HG03039 (cell line): ENCODE measurements around the gene KDELR3.

Experiments
- ATAC-seq: cut with Tn5 transposase; IDR thresholded peaks from one replicate; pipeline ENCODE4 v1.9.1; 2021; ENCODE audit warnings: mild to moderate bottlenecking, moderate library complexity; ENCODE audit not compliant: unreplicated experiment

Gene KDELR3

DNA sequence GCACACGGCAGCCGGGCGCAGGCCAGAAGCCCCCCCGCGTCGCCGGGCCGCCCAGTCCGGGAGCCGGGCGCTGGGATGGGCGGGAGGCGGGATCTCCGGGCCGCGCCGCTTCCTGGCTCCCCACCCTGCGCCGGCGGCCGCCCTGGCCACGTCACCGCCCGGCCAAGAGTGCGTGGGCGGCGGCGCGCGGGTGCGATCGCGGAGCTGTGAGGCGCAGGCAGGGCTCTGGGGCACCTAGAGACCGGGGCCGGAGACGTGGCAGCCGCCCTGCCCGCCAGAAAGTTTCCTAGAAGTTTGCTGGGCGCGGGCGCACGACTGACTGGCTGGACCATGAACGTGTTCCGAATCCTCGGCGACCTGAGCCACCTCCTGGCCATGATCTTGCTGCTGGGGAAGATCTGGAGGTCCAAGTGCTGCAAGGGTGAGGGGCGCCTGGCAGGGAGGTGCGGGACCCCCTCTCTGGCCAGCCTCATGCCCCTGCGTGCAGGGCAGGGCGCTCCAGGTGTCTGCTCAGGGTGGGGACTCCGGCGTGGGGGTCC is at the start of gene KDELR3:
Gene KDELR3, plus strand, starts transcription at position 193 of the 539 bp plus-strand sequence. Its CDS starts 138 bp downstream, at position 331.
- ATAC-seq = no peak

DNA sequence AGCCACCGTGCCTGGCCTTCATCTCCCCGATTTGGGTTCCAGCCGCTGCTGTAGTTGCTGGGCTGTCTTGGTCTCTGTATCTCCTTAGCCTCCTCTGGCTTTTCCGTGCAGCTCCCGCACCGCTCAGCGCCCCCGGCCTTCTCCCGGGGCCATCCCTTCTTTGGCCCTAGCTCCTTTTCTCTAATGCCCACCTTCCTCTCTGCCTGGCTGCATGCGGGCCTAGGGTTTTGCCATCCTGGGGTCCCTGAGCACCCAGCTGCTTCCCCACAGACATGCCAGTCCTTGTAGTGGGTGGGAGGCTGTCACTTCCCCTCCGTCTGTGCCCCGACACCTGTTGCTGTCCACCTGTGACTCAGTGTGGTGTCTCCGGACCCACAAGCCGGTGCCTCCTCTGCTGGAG is 49.3 kb upstream of the KDELR3 start:
- ATAC-seq = no peak

DNA sequence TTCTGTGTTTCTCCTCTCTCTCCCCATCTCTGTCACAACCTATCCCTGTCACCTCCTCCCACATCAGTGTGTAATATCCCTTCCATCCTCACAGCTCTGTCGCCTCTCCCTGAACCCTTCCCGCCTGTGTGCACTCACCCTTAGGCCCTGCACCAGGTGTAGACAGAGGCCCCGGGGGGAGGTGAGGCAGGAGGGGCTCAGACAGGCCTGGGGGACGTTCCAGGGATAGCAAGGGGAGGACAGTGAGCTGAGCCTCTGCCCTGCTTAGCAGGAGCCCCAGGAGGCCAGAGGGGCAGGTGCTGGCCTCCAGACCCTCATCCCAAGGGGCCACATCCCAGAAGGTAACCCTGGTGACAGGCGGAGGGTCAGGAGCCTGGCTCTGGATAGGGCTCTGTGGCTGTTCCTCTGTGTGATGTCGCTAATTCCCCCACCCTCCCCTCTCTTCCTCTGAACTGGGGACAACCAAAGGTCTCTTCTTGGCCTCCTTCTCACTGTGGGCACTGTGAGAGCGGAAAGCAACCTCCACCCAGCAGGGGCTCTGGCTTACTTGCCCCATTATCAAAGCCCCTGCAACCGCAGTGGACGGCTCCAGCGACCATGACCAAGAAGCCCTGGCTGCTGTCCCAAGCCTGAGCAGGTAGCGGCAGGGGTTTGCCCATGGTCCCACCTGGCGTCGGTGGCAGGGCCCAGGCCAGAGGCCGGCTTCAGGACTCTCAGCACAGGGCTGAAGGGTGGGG is 48.6 kb upstream of the KDELR3 start:
- ATAC-seq = no peak

DNA sequence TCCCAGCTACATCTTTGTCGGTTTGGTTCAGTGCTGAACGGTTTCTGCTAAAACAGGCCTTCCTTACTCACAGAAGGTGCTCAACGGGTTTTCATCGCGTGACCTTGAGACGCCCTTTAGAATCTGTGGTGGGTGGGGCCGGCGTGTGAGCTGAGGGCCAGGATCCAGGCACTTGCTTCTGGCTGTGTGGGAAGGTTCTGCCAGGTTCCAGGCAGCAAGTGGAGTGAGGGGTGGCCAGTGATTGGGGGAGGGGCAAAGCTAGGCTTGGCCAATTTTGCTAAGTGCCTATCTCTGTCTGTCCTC is 48.1 kb upstream of the KDELR3 start:
- ATAC-seq = no peak

DNA sequence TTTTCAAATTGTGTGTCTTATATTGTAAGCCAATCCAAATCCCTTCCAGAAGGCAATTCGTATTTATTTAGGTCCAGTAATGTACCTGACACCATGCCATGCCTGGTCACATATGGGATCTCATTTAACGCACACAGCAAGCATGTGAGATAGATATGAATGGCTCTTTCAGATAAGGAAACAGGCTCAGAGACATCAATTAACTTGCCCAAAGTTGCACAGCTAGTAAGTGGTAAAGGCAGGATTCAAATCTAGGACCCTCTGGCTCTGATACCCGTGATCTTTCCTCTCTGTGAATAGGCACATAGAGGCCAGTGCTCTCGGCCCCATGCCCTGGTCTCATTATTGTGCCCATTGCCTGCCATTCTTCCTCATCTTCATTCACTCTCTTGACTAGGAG is 47.2 kb upstream of the KDELR3 start:
- ATAC-seq = no peak

DNA sequence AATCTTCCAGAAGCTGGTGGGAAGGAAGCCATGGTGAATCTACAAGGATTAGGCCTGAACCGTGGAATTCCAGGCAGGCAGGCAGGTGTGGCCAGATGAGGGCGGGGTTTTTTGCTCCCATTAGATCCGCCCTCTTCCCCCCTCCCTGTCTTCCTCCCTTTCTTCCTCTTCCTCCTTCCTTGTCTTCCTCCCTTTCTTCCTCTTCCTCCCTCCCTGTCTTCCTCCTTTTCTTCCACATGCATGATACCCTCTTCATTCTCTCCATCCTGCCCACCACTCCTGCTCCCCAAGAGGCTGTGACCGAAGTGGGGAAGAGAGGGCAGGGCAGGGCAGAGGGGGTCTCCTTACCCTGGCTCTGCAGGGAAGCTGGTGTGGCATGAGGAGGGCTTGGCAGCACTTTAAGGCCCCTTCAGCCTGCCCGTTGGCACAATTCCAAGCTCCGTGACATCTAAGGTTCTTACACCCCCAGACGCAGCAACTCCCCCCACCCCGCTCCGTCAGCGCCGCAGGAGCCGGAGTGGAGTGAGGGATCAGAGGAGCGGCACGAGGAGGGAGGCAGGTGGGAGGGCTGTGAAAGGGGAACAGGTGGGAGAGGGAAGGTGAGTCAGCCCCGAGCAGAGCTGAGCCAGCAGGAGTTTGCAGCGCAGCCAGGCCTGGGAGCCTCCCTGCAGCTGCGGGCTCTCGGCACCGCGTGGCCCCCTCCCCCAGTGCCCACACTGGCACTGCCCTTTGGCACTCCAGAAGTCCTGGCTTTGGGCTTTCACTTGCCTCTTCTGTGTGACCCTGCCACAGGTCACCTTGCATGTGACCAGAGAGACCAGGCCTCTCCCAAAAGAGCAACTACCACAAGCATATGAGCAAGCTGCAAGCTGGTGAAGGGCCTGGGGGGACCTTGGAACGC is 45.0 kb upstream of the KDELR3 start:
- ATAC-seq = no peak

DNA sequence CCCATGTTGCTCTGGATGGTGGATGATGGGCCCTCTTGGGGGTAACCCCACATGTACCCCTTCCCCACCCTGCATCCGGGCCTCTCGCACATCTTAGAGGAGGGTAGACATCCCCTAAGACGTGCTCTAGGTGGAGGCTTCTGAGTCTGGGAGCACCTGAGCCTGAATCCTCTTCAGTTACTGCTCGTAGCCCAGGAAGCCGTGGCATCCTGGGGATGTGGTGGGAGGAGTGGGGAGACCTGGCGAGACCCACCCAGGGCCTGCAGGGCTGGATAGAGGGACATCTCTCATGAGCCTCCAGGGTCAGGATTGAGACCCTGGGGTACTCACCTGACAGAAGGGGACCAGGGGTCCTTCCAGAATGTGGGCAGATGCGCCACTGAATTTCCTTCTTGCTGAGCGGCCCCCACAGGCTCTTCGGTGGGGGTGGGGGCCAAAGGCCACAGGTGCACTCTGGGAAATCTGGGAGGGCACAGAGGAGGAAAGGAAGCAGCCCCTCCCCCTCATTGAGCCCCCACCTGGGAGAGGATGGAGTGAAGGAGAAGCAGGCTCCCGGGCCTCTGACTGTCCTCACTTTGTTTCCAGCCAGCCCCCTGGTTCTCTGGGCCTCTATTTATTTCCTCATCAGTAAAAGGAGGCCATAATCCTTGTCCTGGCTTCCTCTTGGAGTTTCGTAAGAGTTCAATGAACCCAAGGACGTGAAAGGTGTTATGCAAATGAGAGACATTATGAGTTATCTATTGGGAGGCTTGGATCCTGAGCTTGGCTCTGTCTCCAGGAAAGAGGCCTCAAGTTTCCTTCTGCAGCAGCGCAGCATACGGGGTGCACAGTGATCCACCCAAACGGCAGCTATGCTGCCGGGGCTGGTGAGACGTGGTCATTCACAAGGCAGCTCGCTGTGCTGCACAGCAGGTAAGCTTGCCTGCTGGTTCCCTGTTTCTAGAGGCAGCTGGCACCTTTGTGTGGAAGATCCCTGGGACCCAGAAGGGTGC is 44.1 kb upstream of the KDELR3 start:
- no peak for ATAC-seq

DNA sequence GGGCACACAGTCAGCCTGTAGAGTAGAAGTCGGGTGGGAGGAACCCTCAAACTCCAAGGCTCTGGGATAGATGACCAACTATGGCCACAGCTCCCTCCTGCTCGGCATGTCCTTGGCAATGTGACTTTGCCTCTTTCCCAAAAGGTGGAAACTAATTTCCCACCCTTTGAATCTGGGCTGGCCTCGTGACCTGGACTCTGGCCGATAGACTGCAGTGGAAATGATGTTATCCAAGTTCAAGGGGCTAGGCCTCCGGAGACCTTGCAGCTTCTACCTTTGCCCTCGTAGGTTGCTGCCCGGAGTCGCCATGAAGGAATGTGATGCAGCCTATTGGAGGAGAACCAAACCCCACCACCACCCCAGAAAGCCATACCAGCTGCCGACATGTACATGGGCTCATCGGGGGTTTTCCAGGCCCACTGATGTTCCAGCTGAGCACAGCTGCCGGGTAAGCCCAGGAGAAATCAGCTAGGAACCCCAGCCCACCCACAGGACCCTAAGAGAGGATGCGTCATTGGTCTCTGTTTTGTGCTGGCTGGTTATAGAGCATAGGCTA is 43.3 kb upstream of the KDELR3 start:
- no peak for ATAC-seq

DNA sequence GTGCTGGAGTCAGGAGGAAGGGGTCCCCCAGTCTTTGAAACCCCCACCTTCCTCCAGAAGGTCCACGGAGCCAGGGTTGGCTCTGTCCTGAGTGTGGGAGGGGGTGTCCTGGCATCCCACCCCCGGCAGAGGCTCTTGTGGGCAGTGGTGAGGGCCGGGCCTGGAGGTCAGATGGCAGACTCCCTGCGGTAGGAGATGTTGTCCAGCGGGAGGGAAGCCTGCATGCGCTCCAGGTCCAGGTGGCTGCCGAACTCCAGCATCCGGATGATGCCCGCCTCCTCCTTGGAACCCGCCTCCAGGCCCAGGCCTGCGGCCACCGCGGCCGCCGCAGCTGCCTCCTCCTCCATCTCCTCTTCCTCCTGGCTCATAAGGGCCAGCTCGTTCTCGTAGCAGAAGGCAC is 41.3 kb upstream of the KDELR3 start:
- ATAC-seq = no peak

DNA sequence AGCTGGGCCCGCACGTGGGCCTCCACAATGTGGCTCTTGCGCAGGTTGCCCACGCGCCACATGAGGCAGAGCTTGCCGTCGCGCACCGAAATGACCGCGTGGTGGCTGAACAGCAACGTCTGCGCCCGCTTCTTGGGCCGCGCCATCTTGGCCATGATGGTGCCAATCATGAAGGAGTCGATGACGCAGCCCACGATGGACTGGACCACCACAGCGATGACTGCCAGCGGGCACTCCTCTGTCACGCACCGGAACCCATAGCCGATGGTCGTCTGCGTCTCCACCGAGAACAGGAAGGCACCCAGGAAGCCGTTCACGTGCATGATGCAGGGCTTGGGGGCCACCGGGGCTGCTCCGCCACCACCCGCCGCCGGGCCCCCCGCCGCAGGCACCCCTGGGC is 40.4 kb upstream of the KDELR3 start:
- ATAC-seq = no peak

DNA sequence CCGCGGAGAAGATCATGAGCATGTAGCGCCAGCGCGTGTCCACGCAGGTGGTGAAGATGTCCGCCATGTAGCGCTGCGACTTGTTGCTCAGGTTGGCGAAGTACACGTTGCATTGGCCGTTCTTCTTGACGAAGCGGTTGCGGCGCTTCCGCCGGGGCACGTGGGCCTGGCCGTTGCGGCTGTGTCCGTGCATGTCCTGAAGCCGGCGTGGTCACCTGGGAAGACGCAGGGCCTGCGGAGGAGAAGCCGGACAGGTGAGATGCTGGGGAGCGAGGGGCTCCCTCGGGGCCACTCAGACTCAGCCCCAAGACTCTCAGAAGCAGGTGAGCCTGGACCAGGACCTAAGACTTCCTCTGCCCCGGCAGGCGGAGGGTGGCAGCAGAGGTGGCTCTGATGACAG is 40.0 kb upstream of the KDELR3 start:
- no peak for ATAC-seq

DNA sequence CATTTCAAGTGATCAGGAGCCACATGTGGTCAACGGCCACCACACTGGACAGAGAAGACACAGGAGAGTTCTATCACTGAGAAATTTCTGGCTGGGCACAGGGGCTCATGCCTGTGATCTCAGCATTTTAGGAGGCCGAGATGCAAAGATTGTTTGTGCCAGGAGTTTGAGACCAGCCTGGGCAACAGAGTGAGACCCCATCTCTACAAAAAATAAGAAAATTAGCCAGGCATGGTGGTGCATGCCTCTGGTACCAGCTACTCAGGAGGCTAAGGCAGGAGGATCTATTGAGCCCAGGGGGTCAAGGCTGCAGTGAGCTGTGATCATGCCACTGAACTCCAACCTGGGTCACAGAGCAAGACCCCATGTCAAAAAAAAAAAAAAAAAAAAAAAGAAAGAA is 39.2 kb upstream of the KDELR3 start:
- no peak for ATAC-seq

DNA sequence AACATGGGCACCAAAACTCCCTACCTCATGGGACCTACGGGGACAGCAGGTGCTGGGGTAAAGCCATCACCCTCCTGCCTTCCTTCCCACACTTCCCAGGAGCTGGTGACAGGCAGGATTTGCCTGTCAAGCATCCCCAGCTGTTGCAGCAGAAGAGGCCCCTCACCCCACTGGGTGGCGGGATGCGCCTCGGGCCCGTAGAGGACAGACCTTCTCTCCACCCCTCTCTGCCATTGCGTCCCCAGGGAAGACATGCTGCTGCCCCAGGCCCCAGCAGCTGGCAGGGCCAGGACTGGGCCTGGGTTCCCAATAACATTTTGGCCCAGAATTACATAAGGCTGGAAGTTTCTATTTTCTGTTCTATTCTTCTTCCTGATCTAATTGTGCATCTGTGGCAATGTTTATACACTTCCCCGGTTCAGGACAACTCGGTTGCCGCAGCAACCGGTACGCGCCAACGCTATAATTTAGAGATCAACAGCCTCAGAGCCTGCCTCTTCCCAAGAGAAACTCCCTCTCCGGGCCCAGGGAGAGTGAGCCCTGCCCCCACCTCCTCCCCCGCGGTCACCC is 38.3 kb upstream of the KDELR3 start:
- ATAC-seq = no peak

DNA sequence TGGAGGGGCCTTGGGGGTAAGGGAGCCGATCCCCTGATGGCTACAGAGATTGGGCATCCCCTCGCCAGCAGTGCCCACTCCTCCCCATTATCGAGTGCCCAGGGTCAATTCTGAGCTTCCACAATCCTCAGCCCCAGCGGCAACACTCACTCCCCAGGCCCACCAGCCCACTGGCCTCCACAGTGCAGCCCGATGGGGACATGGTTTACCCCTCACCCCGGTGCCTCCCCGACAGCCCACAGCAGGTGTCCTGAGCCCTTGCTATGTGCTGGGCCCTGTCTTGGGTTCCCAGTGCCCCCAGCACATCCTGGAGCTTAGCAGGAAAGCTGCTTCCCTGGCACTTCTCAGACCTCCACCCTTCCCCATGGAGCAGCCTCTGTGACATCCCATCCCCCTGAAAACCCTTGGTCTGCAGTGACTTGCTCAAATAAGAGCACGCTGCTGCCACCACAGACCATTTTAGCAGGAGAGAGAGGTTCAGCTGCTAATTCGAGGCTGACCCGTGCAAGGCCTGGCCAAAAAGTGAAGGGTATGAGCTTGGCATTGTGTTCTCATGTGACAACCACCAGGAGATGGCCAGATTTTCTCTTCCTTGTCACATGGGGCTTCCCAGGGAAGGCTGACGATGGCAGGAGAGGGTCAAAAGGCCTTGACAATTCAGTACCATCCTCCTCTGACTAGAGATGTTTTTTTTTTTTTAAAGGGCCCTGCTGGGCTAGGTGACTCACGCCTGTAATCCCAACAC is 36.5 kb upstream of the KDELR3 start:
- no peak for ATAC-seq

DNA sequence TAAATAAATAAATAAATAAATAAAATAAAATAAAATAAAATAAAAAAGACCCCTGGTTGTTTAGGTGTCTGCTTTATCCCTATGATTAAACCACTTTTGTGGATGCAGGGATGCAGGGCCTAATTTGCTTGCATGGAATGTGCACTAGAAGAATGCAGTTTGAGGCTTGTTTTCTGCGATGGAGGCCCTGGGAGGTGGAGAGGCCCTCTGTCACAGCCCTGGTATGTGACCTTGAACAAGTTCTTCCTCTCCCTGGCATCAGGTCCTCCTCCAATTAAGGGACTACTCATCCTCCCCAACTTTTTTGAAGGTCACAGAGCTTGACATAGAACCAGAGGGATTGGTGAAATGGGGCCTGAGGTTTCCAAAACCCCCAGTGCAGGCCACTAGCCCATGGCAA is 35.6 kb upstream of the KDELR3 start:
- ATAC-seq = no peak

DNA sequence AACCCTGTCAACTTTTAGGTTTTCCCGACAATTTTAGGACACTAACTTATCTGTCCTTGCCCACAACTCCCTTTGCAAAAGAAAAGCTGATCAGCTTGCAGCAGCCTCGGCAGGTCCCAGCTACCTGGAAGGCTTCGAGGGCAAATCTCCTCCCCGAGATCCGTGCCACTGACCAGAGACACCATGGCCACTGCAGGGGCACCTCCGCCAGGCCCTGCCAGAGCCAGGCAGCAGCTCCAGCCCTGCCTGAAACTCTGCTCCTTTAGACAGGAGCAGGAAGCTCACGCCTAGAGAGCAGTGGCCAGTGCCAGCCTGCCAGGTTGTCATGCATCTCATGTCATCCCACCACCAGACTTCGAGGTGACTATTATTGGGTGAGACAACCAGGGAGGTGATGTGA is 34.0 kb upstream of the KDELR3 start:
- no peak for ATAC-seq

DNA sequence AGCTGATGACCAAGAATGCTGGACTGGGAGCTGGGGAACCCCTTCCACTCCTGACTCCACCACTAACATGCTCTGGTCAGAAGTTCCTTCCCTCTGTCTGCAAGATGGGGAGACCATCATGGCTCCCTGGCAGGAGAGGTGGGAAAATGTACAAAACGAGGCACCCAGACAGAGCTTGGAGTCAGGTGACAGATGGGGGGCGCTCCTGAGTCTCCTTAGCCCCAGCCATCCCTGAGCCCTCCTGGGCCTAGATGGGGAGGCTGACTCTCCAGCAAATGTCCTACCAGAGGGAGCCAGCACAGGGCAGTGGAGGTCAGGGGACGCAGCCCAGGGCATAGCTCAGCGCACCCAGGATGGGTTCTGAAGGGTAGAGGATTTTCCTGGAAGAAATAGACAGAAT is 32.9 kb upstream of the KDELR3 start:
- no peak for ATAC-seq

DNA sequence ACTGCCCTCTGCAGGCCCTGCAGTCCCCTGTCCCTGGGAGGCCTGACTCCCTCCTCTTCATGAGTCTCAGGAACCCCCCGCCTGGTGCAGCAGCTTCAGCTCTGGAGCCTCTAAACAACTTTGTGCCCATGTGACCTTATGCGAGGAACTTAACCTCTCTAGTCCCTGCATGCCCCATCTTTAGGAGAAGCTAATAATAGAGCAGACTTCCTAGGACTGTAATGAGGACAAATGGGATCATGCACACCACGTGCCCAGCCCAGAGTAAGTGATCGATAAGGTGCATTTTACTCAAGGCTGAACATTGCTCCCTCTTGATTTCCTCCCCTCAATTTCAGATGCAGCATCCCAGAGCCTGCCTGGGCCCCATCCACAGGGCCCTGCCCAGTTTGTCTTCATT is 31.9 kb upstream of the KDELR3 start:
- no peak for ATAC-seq

DNA sequence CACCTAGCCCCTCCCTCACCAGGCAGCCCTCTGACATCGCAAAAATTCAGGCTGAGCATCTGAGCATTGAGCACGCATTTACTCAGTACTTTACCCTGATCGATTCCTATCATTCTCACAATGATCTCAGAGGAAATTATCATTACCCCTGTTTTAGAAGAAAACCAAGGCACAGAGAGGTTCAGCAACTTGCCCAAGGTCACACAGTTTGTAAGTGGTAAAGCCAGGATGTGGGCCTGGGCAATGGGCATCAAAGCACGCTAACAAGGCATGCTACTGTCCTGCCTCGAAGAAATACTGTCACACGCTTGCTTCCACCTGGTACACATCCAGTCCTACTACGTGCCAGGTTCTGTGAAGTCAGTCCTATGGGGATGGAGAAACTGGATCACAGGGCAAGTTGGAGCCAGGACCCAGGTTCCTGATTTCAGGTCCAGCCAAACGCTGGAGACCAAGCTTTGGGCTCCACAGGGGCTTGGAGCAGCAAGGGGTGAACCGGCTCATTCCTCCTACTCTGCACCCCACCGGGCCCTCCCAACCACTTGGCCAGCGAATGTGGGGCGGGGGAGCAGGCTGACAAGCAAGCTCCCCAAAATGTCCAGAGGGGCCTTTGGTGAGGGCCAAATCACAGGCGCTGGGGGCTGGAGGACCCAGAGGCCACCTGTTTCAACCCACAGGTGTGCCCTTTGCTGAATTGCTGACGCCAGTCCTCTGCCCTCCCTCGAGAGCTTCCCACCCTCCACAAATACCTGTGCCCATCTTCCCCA is 31.1 kb upstream of the KDELR3 start:
- no peak for ATAC-seq
